ENCODE results near the gene AFF3.
"Not testable (repeated sequence)": the region's sequence is repeated elsewhere in the genome, so short reads cannot be mapped to it uniquely, and the experiment has no call there.

AFF3 gene

GRCh38 chr2:99776206-99776905, 366.0 kb downstream of the AFF3 start:
- no peak for DNase-seq

- no peak for DNase-seq
These were observed 366.8 kb downstream of the AFF3 start for GRCh38 chr2:99775585-99775984.

- DNase-seq: not testable (repeated sequence)
These were observed 368.7 kb downstream of the AFF3 start for GRCh38 chr2:99773642-99774041.

- DNase-seq: no peak
These were observed 369.6 kb downstream of the AFF3 start for GRCh38 chr2:99772591-99773331.

- DNase-seq: no peak
These were observed 370.6 kb downstream of the AFF3 start for GRCh38 chr2:99771681-99772333.

GRCh38 chr2:99770876-99771275, 371.5 kb downstream of the AFF3 start:
- no peak for DNase-seq

GRCh38 chr2:99765731-99766318, 376.6 kb downstream of the AFF3 start:
- DNase-seq: no peak

GRCh38 chr2:99763764-99764163, 378.6 kb downstream of the AFF3 start:
- no peak for DNase-seq

GRCh38 chr2:99762714-99763113, 379.7 kb downstream of the AFF3 start:
- no peak for DNase-seq

GRCh38 chr2:99757611-99758114, 384.7 kb downstream of the AFF3 start:
- DNase-seq: no peak

- no peak for DNase-seq
These were observed 386.3 kb downstream of the AFF3 start for GRCh38 chr2:99756059-99756458.

GRCh38 chr2:99754210-99754609, 388.2 kb downstream of the AFF3 start:
- DNase-seq: no peak

GRCh38 chr2:99753505-99753904, 388.9 kb downstream of the AFF3 start:
- DNase-seq: no peak

- no peak for DNase-seq
These were observed 394.0 kb downstream of the AFF3 start for GRCh38 chr2:99748344-99748743.

- DNase-seq: no peak
These were observed 394.5 kb downstream of the AFF3 start for GRCh38 chr2:99747842-99748241.

- DNase-seq: no peak
These were observed 399.2 kb downstream of the AFF3 start for GRCh38 chr2:99743146-99743545.

GRCh38 chr2:99737537-99737936, 404.9 kb downstream of the AFF3 start:
- no peak for DNase-seq

- DNase-seq: no peak
These were observed 406.6 kb downstream of the AFF3 start for GRCh38 chr2:99735753-99736152.

GRCh38 chr2:99735314-99735713, 407.1 kb downstream of the AFF3 start:
- not testable (repeated sequence) for DNase-seq

- no peak for DNase-seq
These were observed 408.2 kb downstream of the AFF3 start for GRCh38 chr2:99734236-99734635.

- no peak for DNase-seq
These were observed 413.0 kb downstream of the AFF3 start for GRCh38 chr2:99729104-99730025.

- no peak for DNase-seq
These were observed 414.2 kb downstream of the AFF3 start for GRCh38 chr2:99728166-99728565.

Measured in NCI-H1417 treated with DMSO at 0.1 percent for 48 hours (cell line).